CD14-positive monocyte (primary cell): ENCODE data around the gene BRMS1. TPM values are rescaled to one million over a fixed set of nuclear protein-coding genes. Genes with fewer than 3 reads are reported as not detected.
A peak's percentile ranks its signal among the peaks of the same experiment; 100 is the strongest.

ENCODE experiments used
- DNase-seq, 3 donors: peaks; one replicate each; pipeline ENCODE4 v3.0.0-alpha.2; 2011 to 2022
- H2AFZ ChIP-seq: 2 replicates; pipeline ENCODE4 v1.6.0; 2012; ENCODE audit warnings: mild to moderate bottlenecking, low read depth, low read length, inconsistent platforms; ENCODE audit not compliant: insufficient read depth, poor library complexity, severe bottlenecking
- H3K27ac ChIP-seq, 2 donors: 1 replicate in 1 of 2; 2 replicates in 1 of 2; pipeline ENCODE4 v1.5.1; 2012 to 2013; ENCODE audit warnings: low read length in 2 of 2, control low read depth in 1 of 2, inconsistent platforms in 1 of 2, low read depth in 1 of 2, mild to moderate bottlenecking in 1 of 2
- H3K27me3 ChIP-seq, 2 donors: one replicate each; pipeline versions ENCODE4 v1.6.0 to v1.6.1; 2011 to 2013; ENCODE audit warnings: low read length in 2 of 2; ENCODE audit not compliant: control insufficient read depth in 2 of 2, insufficient read depth in 2 of 2
- H3K36me3 ChIP-seq, 2 donors: replicated peaks in 1 of 2; 1 replicate in 1 of 2; 2 replicates in 1 of 2; pipeline versions ENCODE4 v1.5.1 to v1.6.1; 2012 to 2013; ENCODE audit warnings: low read length in 2 of 2, control low read depth in 1 of 2, inconsistent platforms in 1 of 2, mild to moderate bottlenecking in 1 of 2; ENCODE audit not compliant: insufficient read depth in 2 of 2, control insufficient read depth in 1 of 2
- H3K4me1 ChIP-seq, 2 donors: 1 replicate in 1 of 2; 2 replicates in 1 of 2; pipeline versions ENCODE4 v1.5.1 to v1.6.1; 2012 to 2013; ENCODE audit warnings: low read length in 2 of 2, control low read depth in 1 of 2, inconsistent platforms in 1 of 2, mild to moderate bottlenecking in 1 of 2, moderate library complexity in 1 of 2; ENCODE audit not compliant: insufficient read depth in 2 of 2, control insufficient read depth in 1 of 2
- H3K4me2 ChIP-seq: replicated peaks from 2 replicates; pipeline ENCODE3; 2012; ENCODE audit warnings: low read length, moderate library complexity, mild to moderate bottlenecking; ENCODE audit not compliant: poor library complexity, severe bottlenecking; ENCODE audit errors: extremely low read depth
- H3K4me3 ChIP-seq, 3 experiments: fragments of 200-600 bp in 1 of 3; sonication (generic) in 1 of 3; replicated peaks in 1 of 3; 1 replicate in 2 of 3; 2 replicates in 1 of 3; pipeline ENCODE4 v1.5.1; 2011 to 2013; ENCODE audit warnings: low read length in 3 of 3, mild to moderate bottlenecking in 3 of 3, control low read depth in 2 of 3, low read depth in 2 of 3, inconsistent platforms in 1 of 3, moderate library complexity in 1 of 3
- H3K79me2 ChIP-seq: 2 replicates; pipeline ENCODE4 v1.6.0; 2012; ENCODE audit warnings: mild to moderate bottlenecking, control low read depth, inconsistent platforms, low read length, moderate library complexity; ENCODE audit not compliant: insufficient read depth
- H3K9ac ChIP-seq: 2 replicates; pipeline ENCODE4 v1.6.0; 2017; ENCODE audit warnings: low read length, mild to moderate bottlenecking; ENCODE audit not compliant: insufficient read depth, poor library complexity, severe bottlenecking
- H3K9me3 ChIP-seq, 2 donors: replicated peaks in 1 of 2; 1 replicate in 1 of 2; 2 replicates in 1 of 2; pipeline versions ENCODE4 v1.5.1 to v1.6.1; 2012 to 2013; ENCODE audit warnings: low read length in 2 of 2, control low read depth in 1 of 2; ENCODE audit not compliant: control insufficient read depth in 1 of 2, insufficient read depth in 1 of 2
- H4K20me1 ChIP-seq: 2 replicates; pipeline ENCODE4 v1.6.0; 2012; ENCODE audit warnings: mild to moderate bottlenecking, low read length, control low read depth, moderate library complexity; ENCODE audit not compliant: insufficient read depth
- H3K27ac Mint-ChIP-seq, 7 donors: one replicate each; pipeline ENCODE4 v1.8.0; 2020; ENCODE audit warnings: mild to moderate bottlenecking in 7 of 7, mixed read lengths in 7 of 7, moderate library complexity in 6 of 7, inconsistent platforms in 2 of 7
- H3K27me3 Mint-ChIP-seq, 3 donors: one replicate each; pipeline ENCODE4 v1.8.0; 2021 to 2022; ENCODE audit warnings: low read depth in 3 of 3, mild to moderate bottlenecking in 3 of 3, mixed read lengths in 3 of 3, moderate library complexity in 3 of 3, inconsistent platforms in 1 of 3
- H3K36me3 Mint-ChIP-seq, 2 donors: one replicate each; pipeline ENCODE4 v1.8.0; 2020; ENCODE audit warnings: mixed read lengths in 2 of 2, inconsistent platforms in 1 of 2, mild to moderate bottlenecking in 1 of 2
- H3K4me1 Mint-ChIP-seq: one replicate; pipeline ENCODE4 v1.8.0; 2020; ENCODE audit warnings: mild to moderate bottlenecking, mixed read lengths
- H3K4me3 Mint-ChIP-seq, 2 donors: one replicate each; pipeline ENCODE4 v1.8.0; 2020; ENCODE audit warnings: mild to moderate bottlenecking in 2 of 2, mixed read lengths in 2 of 2, moderate library complexity in 1 of 2
- H3K9me3 Mint-ChIP-seq, 7 donors: one replicate each; pipeline ENCODE4 v1.8.0; 2020 to 2022; ENCODE audit warnings: mixed read lengths in 7 of 7, mild to moderate bottlenecking in 6 of 7, moderate library complexity in 6 of 7, inconsistent platforms in 2 of 7
- CTCF ChIP-seq: fragments of 200-600 bp; IDR thresholded peaks from one replicate; pipeline ENCODE4 v1.8.0; 2022; ENCODE audit warnings: antibody characterized with exemption, mild to moderate bottlenecking
- WGBS: methylation state at CpG from one replicate; pipeline ENCODE4 v1.1.5; 2013; ENCODE audit warnings: missing lambda C conversion rate; ENCODE audit not compliant: insufficient coverage; 5-methylcytosine and 5-hydroxymethylcytosine counted together
- intact Hi-C, 2 donors: fragments of 100-400 bp; cut with micrococcal nuclease; formaldehyde crosslinking; loops; one replicate each; pipeline versions ENCODE4 v1.15.0 to v1.15.1; 2023
- polyA plus RNA-seq, 3 donors: library from polyadenylated mRNA; depleted of rRNA in 1 of 3; unstranded in 2 of 3; stranded (reverse) in 1 of 3; fragments of 300-500 nt in 2 of 3; fragments of >200 nt in 1 of 3; fragmentation: Illumina TruSeq in 2 of 3; gene quantifications; 1 replicate in 2 of 3; 2 replicates in 1 of 3; pipeline ENCODE4 v1.2.3, GENCODE V29; 2012 to 2021

Gene BRMS1
- polyA plus RNA-seq, 3 donors: 49.0 to 65.2 (median 62.0) TPM

GRCh38 chr11:66328302-66329144, 16.4 kb downstream of the BRMS1 start:
- Histone ChIP-seq H3K27ac (no peak overlapping the region), H3K4me2 (peak overlapping the region; percentile 59), H3K36me3 (peaks cover 18 to 24% of the 10 kb centered on the region in 2 donors), H3K9me3 (no peaks in the 10 kb centered on the region), H3K79me2 (no peaks in the 10 kb centered on the region), H4K20me1 (peaks cover 6% of the 10 kb centered on the region), H3K27me3 (no peaks in the 10 kb centered on the region), H3K4me3 (peak overlapping the region in 1 of 3 experiments; percentile 39), H3K9ac (no peak overlapping the region), H3K4me1 (peaks cover 7 to 11% of the 10 kb centered on the region in 2 donors), H2AFZ (peak overlapping the region; percentile 76)
- 14% methylated on average over 12 of the region's 19 CpGs for WGBS
- H3K36me3 Mint-ChIP-seq: peaks cover 19 to 22% of the 10 kb centered on the region in 2 donors
- peak overlapping the region in 2 of 7 donors; percentile 4 to 35 for H3K27ac Mint-ChIP-seq
- DNase-seq: peak; percentile 74 to 78 (median 77)
- peak; percentile 98 for TF ChIP-seq CTCF
- intact Hi-C loops: loop anchor here (1.0 kb wide), 1 partner anchor 16 kb away; no protein-coding TSS in a partner anchor
- peak overlapping the region; percentile 45 to 80 for H3K4me3 Mint-ChIP-seq
- H3K9me3 Mint-ChIP-seq: no peaks in the 10 kb centered on the region
- H3K27me3 Mint-ChIP-seq: peaks cover 0 to 3% (median 2%) of the 10 kb centered on the region in 3 donors
- peaks cover 16% of the 10 kb centered on the region for H3K4me1 Mint-ChIP-seq

- no peak overlapping the region for H3K4me3 Mint-ChIP-seq
- H3K4me1 Mint-ChIP-seq: peaks cover 16% of the 10 kb centered on the region
- H3K4me3 ChIP-seq: no peak overlapping the region
- no peaks in the 10 kb centered on the region for H3K27me3 ChIP-seq
- H2AFZ ChIP-seq: no peak overlapping the region
- peaks cover 0 to 3% (median 2%) of the 10 kb centered on the region in 3 donors for H3K27me3 Mint-ChIP-seq
- no peak for TF ChIP-seq CTCF
- 94% methylated on average over 3 of the region's 3 CpGs for WGBS
- H3K4me1 ChIP-seq: peaks cover 7 to 11% of the 10 kb centered on the region in 2 donors
- H3K9ac ChIP-seq: no peak overlapping the region
- H3K79me2 ChIP-seq: no peaks in the 10 kb centered on the region
- H4K20me1 ChIP-seq: peaks cover under 1% of the 10 kb centered on the region
- no peak for DNase-seq
- H3K36me3 Mint-ChIP-seq: peaks cover 14 to 17% of the 10 kb centered on the region in 2 donors
- H3K9me3 Mint-ChIP-seq: no peaks in the 10 kb centered on the region
- no peak overlapping the region for H3K27ac ChIP-seq
- no peak overlapping the region for H3K4me2 ChIP-seq
- H3K27ac Mint-ChIP-seq: no peak overlapping the region
- peaks cover 13 to 18% of the 10 kb centered on the region in 2 donors for H3K36me3 ChIP-seq
- intact Hi-C loops: loop anchor here (1.0 kb wide), 1 partner anchor 16 kb away; no protein-coding TSS in a partner anchor
- no peaks in the 10 kb centered on the region for H3K9me3 ChIP-seq
Measured at GRCh38 chr11:66328031-66328301, 16.9 kb downstream of the BRMS1 start.
